Nephron progenitor cell (in vitro differentiated cells): Measurements from ENCODE around the gene OR2AT4.

Experiments
- DNase-seq: peaks from one replicate; pipeline ENCODE4 v3.0.0; 2021
- H3K27ac Mint-ChIP-seq: 2 replicates; pipeline ENCODE4 v1.8.0; 2021; ENCODE audit warnings: mild to moderate bottlenecking, moderate library complexity, mixed read lengths
- H3K27me3 Mint-ChIP-seq: 2 replicates; pipeline ENCODE4 v1.8.0; 2021; ENCODE audit warnings: mild to moderate bottlenecking, low read depth, mixed read lengths; ENCODE audit not compliant: poor library complexity
- H3K36me3 Mint-ChIP-seq: 2 replicates; pipeline ENCODE4 v1.8.0; 2021; ENCODE audit warnings: low read depth, mixed read lengths
- H3K4me1 Mint-ChIP-seq: 2 replicates; pipeline ENCODE4 v1.8.0; 2021; ENCODE audit warnings: mixed read lengths
- H3K4me3 Mint-ChIP-seq: 2 replicates; pipeline ENCODE4 v1.8.0; 2021; ENCODE audit warnings: mild to moderate bottlenecking, moderate library complexity, mixed read lengths
- H3K9me3 Mint-ChIP-seq: 2 replicates; pipeline ENCODE4 v1.8.0; 2021; ENCODE audit warnings: mild to moderate bottlenecking, moderate library complexity, mixed read lengths
- TF ChIP-seq, protein P1 (sequence below): fragments of 200-600 bp; sonication (generic); IDR thresholded peaks from 2 replicates; pipeline ENCODE4 v1.5.0; 2021; ENCODE audit warnings: antibody characterized with exemption

Gene OR2AT4

DNA sequence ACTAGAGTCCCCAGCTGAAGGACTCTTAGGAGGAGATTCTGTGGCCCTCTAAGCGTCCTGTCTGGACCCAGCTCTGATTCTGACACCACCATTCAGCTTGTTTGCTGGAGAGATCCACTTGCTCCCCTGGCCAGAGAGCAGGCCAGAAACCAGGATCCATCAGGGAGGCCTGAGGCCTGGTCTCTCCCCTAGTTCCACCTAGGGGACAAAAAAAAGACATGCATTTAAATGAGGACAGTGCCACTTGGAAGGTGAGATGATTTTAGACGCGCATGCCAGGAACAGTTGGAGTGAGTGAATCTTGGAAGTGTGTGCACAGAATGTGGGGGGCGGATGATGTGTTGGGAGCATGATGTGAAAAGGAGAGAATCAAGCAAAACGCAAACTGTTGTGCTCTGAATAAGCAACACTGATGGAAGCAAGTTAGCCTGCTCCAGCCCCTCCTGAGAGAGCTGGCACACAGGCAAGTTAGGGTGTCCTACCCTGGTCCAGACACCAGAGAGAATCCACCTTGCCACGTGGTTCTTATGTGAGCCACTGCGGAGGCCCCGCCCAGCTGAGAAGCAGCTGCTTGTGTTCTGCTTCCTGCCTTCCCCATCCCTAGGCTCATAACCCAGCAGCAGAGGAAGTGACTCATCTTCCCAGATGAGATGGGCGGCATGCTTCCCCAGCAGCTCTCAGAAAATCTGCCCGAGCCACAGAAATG lies 46.2 kb upstream of the OR2AT4 start:
- Mint-ChIP-seq H3K9me3 (no peaks in the 10 kb centered on the region), H3K27me3 (peaks cover 35% of the 10 kb centered on the region), H3K27ac (no peak overlapping the region), H3K4me1 (peaks cover 24% of the 10 kb centered on the region), H3K4me3 (no peak overlapping the region), H3K36me3 (no peaks in the 10 kb centered on the region)
- TF ChIP-seq, protein P1, sequence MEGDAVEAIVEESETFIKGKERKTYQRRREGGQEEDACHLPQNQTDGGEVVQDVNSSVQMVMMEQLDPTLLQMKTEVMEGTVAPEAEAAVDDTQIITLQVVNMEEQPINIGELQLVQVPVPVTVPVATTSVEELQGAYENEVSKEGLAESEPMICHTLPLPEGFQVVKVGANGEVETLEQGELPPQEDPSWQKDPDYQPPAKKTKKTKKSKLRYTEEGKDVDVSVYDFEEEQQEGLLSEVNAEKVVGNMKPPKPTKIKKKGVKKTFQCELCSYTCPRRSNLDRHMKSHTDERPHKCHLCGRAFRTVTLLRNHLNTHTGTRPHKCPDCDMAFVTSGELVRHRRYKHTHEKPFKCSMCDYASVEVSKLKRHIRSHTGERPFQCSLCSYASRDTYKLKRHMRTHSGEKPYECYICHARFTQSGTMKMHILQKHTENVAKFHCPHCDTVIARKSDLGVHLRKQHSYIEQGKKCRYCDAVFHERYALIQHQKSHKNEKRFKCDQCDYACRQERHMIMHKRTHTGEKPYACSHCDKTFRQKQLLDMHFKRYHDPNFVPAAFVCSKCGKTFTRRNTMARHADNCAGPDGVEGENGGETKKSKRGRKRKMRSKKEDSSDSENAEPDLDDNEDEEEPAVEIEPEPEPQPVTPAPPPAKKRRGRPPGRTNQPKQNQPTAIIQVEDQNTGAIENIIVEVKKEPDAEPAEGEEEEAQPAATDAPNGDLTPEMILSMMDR, result no peak
- no peak for DNase-seq

DNA sequence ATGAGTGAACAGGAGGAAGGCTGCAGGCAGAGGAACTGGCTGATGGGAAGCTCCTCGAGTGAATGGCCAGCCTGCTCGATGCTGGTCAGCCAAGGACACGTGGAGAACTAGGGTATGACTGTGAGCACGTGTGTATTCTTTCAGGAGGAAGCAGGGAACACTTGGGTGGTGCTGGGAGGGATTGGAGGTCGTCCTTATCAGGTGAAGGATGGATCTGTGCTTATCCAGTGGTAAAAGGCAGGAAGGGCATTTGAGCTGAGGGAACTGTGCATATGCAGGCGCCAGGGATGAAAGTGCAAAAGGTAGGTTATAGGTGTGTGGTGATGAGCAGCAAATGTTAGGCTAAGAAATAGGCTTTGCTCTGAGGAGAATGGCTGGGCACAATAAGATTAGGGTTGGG lies 44.5 kb upstream of the OR2AT4 start:
- no peak overlapping the region for H3K4me3 Mint-ChIP-seq
- no peaks in the 10 kb centered on the region for H3K36me3 Mint-ChIP-seq
- TF ChIP-seq, protein P1, result no peak
- peaks cover 35% of the 10 kb centered on the region for H3K27me3 Mint-ChIP-seq
- H3K27ac Mint-ChIP-seq, result no peak overlapping the region
- no peaks in the 10 kb centered on the region for H3K9me3 Mint-ChIP-seq
- DNase-seq, result no peak
- H3K4me1 Mint-ChIP-seq, result peaks cover 13% of the 10 kb centered on the region

DNA sequence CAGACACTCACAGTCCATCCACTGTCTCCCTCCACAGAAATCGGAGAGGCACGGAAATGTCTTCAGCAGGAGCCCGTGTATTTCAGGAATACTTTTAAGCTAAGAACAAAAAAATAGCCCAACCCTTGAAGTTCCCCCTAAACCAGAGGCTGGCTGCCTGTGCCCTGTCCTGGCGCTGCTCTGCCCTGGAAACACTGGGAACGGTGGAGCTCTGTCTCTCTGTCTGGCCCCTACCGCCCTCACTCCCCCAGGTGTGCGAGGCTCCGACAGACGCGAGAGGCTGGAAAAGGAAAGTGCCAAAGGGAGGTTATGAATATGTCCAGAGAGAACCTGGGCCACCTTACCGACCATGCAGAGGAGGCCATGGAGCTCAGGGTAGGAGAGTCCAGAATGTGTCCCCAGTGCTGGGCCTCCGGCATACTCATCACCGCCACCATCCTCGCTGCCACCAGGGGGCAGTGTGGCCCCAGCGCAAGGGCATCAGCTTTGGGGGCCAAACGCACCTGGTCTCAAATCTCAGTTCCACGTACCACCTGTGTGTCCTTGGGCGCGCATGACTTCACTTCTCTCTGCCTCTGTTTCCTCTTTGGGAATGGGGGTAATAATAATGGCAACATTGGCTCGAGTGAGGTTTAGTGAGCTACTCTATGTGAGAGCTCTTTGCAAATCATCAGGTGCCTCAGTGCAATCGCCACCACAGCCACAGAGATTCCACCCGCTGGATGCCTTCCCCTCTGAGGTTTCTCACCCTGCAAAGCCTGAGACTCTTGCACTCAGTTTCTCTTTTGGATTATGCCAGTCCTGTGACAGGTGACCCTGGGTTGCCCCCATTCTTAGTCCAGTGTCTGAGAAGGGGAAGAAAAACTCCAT lies 43.8 kb upstream of the OR2AT4 start:
- TF ChIP-seq, protein P1, result peak; percentile 98
- Mint-ChIP-seq H3K4me1 (peaks cover 13% of the 10 kb centered on the region), H3K36me3 (no peaks in the 10 kb centered on the region), H3K9me3 (no peaks in the 10 kb centered on the region), H3K4me3 (no peak overlapping the region), H3K27me3 (peaks cover 29% of the 10 kb centered on the region), H3K27ac (no peak overlapping the region)
- DNase-seq, result peak; percentile 81

DNA sequence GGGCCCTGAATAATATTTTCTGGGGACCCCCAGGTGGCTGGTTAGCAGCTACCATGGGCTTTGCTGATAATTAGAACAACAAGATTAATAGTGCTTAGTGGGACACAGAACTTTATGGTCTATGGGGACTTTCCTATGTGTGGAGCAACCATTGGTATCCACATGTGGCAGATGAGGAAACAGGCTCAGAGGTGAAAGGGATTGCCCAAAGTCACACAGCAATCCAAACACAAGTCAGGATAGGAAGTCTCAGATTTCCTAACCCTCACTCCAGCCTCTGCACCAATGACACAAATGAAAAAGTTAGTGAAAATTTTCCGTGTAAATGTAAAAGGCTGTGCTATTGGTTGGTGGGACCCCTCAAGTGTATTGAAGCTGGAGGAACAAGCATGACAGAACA lies 39.0 kb upstream of the OR2AT4 start:
- H3K9me3 Mint-ChIP-seq, result peaks cover 4% of the 10 kb centered on the region
- H3K36me3 Mint-ChIP-seq, result no peaks in the 10 kb centered on the region
- no peak overlapping the region for H3K27ac Mint-ChIP-seq
- TF ChIP-seq, protein P1, result no peak
- no peak for DNase-seq
- H3K4me3 Mint-ChIP-seq, result no peak overlapping the region
- H3K4me1 Mint-ChIP-seq, result no peaks in the 10 kb centered on the region
- peaks cover 37% of the 10 kb centered on the region for H3K27me3 Mint-ChIP-seq

DNA sequence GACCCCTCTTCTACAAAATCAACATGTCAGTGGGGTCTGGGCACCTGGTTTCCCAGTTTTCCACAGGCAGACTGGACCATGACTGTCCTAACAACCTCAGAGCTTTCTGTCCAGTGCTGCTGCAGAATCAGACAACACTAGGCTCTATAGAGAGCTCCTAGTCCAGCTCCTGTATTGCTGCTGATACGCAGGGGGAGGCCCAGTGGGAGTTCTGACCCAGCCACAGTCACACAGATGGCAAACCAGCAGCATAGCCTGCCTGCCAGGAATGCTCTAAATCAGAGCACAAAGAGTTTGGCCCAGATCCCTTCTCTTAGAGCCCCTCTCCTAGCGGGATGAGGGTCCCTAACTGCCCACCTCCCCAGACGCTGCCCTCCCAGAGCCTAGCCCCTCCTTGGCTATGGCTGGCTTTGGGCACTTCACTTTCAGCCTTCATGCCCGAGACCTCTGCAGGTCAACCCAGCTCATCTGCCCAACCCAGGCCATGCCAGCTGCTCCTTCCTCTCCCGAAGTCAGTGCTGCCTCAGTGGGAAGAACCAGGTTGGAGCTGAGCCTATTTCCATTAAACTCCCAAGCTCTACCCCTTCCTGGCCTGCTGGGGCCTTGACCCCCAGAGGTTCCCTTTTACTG lies 38.5 kb upstream of the OR2AT4 start:
- TF ChIP-seq, protein P1, result no peak
- Mint-ChIP-seq H3K9me3 (peaks cover 4% of the 10 kb centered on the region), H3K4me1 (no peaks in the 10 kb centered on the region), H3K27ac (no peak overlapping the region), H3K4me3 (no peak overlapping the region), H3K36me3 (no peaks in the 10 kb centered on the region), H3K27me3 (peaks cover 37% of the 10 kb centered on the region)
- DNase-seq, result no peak
